HG02884 (cell line): ENCODE measurements around the gene VTN.
A peak's percentile ranks its signal among the peaks of the same experiment; 100 is the strongest.

Experiments used
- ATAC-seq: cut with Tn5 transposase; IDR thresholded peaks from one replicate; pipeline ENCODE4 v1.9.1; 2021; ENCODE audit warnings: mild to moderate bottlenecking, moderate library complexity; ENCODE audit not compliant: unreplicated experiment

VTN gene

DNA sequence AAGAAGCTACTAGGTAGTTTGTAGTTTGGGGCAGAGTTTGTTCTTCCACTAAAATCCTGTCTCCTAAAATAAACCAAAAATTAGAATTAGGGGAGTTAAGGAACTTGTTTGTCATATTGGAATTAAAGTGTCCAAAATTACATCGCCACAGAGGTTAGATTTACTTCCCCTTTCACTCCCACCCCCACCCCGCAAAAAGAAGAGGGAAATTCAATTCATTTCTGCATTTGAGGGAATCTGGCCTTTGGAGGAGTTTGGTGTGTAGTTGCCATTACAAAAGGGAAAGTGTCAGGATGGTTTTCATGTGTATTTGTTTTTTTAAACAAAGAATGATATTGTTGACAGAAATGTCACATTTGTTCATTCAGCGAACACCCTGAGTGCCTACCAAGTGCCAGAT, 45.3 kb downstream of the VTN start:
- ATAC-seq = no peak

DNA sequence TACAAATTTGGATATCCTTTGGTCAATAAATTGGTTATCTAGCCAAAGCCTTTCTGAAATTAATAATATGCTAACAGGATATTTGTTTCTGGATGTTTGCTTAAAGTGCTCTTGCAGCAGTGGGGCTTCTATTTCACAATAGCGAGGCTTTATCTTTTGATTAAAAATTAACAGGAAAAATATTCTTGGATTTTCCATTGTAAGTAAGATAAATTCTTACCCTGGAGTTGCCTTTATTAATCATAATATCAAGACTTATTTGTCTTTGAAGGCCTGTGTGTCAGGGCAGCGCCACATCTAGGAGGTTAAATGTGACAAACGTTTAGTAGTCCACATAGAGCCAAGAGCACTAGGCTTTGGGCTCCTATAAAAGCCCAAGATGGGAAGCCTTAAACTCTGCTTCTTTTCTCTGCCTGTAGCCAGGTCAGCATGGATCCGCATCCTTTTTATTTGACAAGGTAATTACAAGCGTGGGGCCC, 45.8 kb downstream of the VTN start:
- no peak for ATAC-seq

DNA sequence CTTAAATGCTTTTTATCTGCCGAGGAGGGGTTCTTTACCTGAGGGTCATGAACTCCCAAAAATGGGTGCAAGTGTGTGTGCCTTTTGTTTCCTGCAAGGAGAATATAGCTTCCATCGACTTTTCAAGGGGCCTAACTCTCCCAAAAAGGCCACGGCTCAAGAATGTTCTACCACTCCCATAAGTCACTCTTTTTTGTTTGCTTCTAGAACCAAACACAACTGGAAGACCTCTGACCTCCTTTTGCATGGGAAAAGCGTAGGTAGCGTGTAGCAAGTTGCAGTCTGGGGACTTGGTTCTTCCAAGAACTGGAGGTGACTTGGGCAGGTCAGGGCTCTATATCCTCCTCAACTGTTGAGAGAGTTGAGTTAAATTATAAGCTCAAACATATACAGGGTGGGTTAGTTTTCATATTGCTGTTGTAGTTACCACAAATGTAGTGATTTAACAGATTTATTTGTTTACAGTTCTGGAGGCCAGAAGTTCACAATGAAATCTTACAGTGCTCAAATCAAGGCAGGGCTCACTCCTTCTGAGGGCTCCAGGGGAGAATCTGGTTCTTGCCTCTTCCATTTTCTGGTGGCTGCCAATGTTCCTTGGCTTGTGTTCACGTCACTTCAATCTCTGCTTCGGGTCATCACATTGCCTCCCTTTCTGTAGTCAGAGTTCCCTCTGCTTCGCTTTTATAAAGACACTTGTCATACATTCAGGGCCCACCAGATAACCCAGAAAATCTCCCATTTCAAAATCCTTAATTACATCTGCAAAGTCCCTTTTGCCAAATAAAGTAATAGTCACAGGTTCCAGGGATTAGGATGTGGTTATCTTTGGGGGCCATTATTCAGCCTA, 49.7 kb downstream of the VTN start:
- no peak for ATAC-seq

DNA sequence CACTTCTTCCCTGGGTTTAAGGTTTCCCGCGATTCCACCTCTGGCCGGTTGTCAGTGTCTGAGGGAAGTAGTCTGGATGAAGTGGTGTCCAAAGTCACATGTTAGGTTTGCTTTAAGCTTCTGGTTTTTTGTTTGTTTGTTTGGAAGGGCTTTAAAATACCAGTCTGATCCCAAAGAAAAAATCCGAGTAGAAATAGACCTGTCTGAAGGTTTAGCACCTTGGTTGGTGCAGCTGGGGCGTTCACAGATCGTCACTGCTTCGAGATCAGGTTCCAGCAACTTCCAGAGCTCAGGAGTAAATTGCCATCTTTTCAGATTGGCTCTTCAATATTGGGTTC, 50.5 kb downstream of the VTN start:
- ATAC-seq = no peak

DNA sequence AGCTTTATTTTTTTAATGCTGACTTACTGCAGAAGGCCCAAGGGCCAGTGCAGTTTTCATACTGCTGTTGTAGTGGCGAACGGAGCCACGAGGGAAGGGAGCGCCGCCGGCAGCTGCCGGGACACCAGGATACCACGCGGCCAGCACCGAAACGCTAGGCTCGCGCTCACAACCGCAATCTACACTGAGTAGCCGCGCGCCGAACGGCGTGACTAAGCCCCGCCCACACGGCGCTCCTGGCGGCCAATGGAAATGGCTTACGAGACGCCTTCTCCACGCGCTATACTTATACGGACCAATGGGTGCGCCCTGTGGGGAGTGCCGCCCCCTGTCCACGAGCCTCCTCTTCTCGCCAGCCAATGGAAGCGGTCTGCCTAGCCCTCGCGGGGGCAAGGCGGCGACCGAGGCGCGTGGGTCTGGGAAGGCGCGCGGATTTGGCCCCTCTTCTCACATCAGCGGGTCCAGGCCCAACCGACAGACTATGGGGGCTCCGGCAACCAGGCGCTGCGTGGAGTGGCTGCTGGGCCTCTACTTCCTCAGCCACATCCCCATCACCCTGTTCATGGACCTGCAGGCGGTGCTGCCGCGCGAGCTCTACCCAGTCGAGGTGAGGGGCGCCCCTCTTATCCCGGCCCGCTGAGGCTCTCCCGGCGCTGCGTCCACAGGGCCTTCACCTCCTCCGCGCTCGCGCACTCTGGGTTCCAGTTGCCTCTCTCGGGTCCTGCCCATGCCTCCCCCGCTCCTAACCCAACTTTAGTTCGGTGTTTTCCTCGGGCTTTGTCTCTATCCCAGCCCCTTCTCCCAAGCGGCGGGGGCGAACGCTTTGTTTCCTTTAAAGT, 51.1 kb downstream of the VTN start, which contains the start of gene TMEM97:
Gene TMEM97 (plus strand): TSS at position 442 of the 839 bp plus-strand sequence. CDS start 40 bp downstream, at position 482.
- peak; percentile 96 for ATAC-seq

DNA sequence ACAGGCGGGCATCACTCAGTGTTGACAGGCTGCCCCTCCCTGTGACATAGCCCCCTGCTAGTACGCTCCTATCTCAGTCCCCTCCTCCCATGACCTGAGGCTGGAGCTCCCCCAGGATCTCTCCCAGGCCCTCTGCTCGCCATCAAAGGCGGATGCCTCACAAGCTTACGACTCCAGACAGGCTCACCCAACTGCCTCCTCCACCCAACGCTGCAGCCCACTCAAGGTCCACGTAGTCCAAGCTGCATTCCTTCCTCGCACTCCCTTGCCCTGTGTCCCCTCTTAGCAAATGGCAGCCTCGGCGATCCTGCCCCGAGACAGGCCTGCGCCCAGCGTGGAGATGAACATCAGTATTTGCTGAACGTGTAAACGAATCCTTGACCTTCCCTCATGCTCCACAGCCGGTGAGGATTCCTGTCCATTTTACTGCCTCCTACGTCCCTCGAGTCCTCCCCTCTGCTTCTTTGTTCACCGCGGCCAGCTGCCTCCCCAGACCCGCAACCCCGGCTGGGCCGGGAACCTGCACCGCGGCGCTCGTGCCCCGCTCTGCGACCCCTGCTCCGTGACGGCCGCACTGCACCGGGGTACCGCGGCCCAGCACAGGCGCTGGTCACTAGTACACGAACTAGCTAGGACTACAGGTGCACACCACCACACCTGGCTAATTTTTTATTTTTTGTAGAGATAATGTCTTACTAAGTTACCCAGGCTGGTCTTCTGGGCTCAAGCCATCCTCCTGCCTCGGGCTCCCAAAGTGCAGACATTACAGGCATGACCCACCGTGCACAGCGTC, 51.9 kb downstream of the VTN start:
- peak; percentile 11 for ATAC-seq
